IPS DF 6.9 (cell line): ENCODE data around the gene EFEMP1.

Experiments used
- DNase-seq: peaks from one replicate; pipeline ENCODE4 v3.0.0-alpha.2; 2013; ENCODE audit warnings: low read depth, low spot score
- H3K27ac ChIP-seq: one replicate; pipeline ENCODE4 v1.5.1; 2013; ENCODE audit warnings: low read length, control low read depth
- H3K27me3 ChIP-seq: 2 replicates; pipeline ENCODE4 v1.6.1; 2013; ENCODE audit warnings: mild to moderate bottlenecking, low read length; ENCODE audit not compliant: control insufficient read depth, insufficient read depth
- H3K36me3 ChIP-seq: 2 replicates; pipeline ENCODE4 v1.6.1; 2013; ENCODE audit warnings: low read length; ENCODE audit not compliant: control insufficient read depth, insufficient read depth
- H3K4me1 ChIP-seq: 2 replicates; pipeline ENCODE4 v1.6.1; 2013; ENCODE audit warnings: low read length; ENCODE audit not compliant: control insufficient read depth, insufficient read depth
- H3K4me3 ChIP-seq: 2 replicates; pipeline ENCODE4 v1.5.1; 2013; ENCODE audit warnings: mild to moderate bottlenecking, low read length
- H3K9me3 ChIP-seq: 2 replicates; pipeline ENCODE4 v1.6.1; 2013; ENCODE audit warnings: low read length, inconsistent platforms; ENCODE audit not compliant: control insufficient read depth, insufficient read depth
- whole genome bisulfite sequencing: extraction: QIAGEN DNeasy Blood & Tissue Kit; methylation state at CpG from one replicate; pipeline ENCODE4 v1.1.7; 2013; ENCODE audit warnings: mixed read lengths, missing lambda C conversion rate; ENCODE audit not compliant: insufficient read length, insufficient coverage; 5-methylcytosine and 5-hydroxymethylcytosine counted together

The EFEMP1 gene

GRCh38 chr2:55885127-55885943 lies 38.2 kb downstream of the EFEMP1 start:
- no peak for DNase-seq
- Histone ChIP-seq H3K4me1 (peaks cover 1% of the 10 kb centered on the region; the same call in 1 of the 2 replicates), H3K9me3 (no peaks in the 10 kb centered on the region), H3K4me3 (no peak overlapping the region), H3K27me3 (no peaks in the 10 kb centered on the region), H3K27ac (no peak overlapping the region), H3K36me3 (no peaks in the 10 kb centered on the region)
- no CpG with 5 or more reads among the region's 11 CpGs for WGBS

GRCh38 chr2:55883829-55884228 lies 39.8 kb downstream of the EFEMP1 start:
- H3K27ac ChIP-seq: no peak overlapping the region
- H3K9me3 ChIP-seq: no peaks in the 10 kb centered on the region
- no peak for DNase-seq
- WGBS: no CpG with 5 or more reads among the region's 1 CpG
- no peak overlapping the region for H3K4me3 ChIP-seq
- H3K4me1 ChIP-seq: peaks cover 1% of the 10 kb centered on the region; the same call in 1 of the 2 replicates
- no peaks in the 10 kb centered on the region for H3K27me3 ChIP-seq
- H3K36me3 ChIP-seq: no peaks in the 10 kb centered on the region

GRCh38 chr2:55883357-55883756 lies 40.2 kb downstream of the EFEMP1 start:
- Histone ChIP-seq H3K9me3 (no peaks in the 10 kb centered on the region), H3K27ac (no peak overlapping the region), H3K4me3 (no peak overlapping the region), H3K27me3 (no peaks in the 10 kb centered on the region), H3K36me3 (no peaks in the 10 kb centered on the region), H3K4me1 (peaks cover 1% of the 10 kb centered on the region; the same call in 1 of the 2 replicates)
- WGBS: no CpG with 5 or more reads among the region's 3 CpGs
- no peak for DNase-seq

- peaks cover under 1% of the 10 kb centered on the region; the same call in 1 of the 2 replicates for H3K4me1 ChIP-seq
- WGBS: 100% methylated on average over 1 of the region's 4 CpGs
- no peaks in the 10 kb centered on the region for H3K9me3 ChIP-seq
- no peak for DNase-seq
- no peaks in the 10 kb centered on the region for H3K36me3 ChIP-seq
- H3K4me3 ChIP-seq: no peak overlapping the region
- no peaks in the 10 kb centered on the region for H3K27me3 ChIP-seq
- H3K27ac ChIP-seq: no peak overlapping the region
These were observed 40.6 kb downstream of the EFEMP1 start for GRCh38 chr2:55882954-55883353.

- no peak overlapping the region for H3K4me3 ChIP-seq
- no peaks in the 10 kb centered on the region for H3K27me3 ChIP-seq
- no peaks in the 10 kb centered on the region for H3K36me3 ChIP-seq
- no peak for DNase-seq
- WGBS: no CpG with 5 or more reads among the region's 6 CpGs
- no peak overlapping the region for H3K27ac ChIP-seq
- no peaks in the 10 kb centered on the region for H3K9me3 ChIP-seq
- H3K4me1 ChIP-seq: no peaks in the 10 kb centered on the region
These were observed 43.0 kb downstream of the EFEMP1 start for GRCh38 chr2:55880416-55881143.

- WGBS: no CpG with 5 or more reads among the region's 3 CpGs
- Histone ChIP-seq H3K9me3 (no peaks in the 10 kb centered on the region), H3K4me1 (no peaks in the 10 kb centered on the region), H3K36me3 (no peaks in the 10 kb centered on the region), H3K4me3 (no peak overlapping the region), H3K27me3 (no peaks in the 10 kb centered on the region), H3K27ac (no peak overlapping the region)
- no peak for DNase-seq
These were observed 43.6 kb downstream of the EFEMP1 start for GRCh38 chr2:55879976-55880375.

- no peaks in the 10 kb centered on the region for H3K27me3 ChIP-seq
- H3K4me1 ChIP-seq: no peaks in the 10 kb centered on the region
- no CpG with 5 or more reads among the region's 2 CpGs for WGBS
- H3K4me3 ChIP-seq: no peak overlapping the region
- H3K9me3 ChIP-seq: no peaks in the 10 kb centered on the region
- H3K36me3 ChIP-seq: no peaks in the 10 kb centered on the region
- H3K27ac ChIP-seq: no peak overlapping the region
- no peak for DNase-seq
These were observed 46.5 kb downstream of the EFEMP1 start for GRCh38 chr2:55877087-55877436.

- H3K27me3 ChIP-seq: no peaks in the 10 kb centered on the region
- no CpG with 5 or more reads among the region's 6 CpGs for WGBS
- no peaks in the 10 kb centered on the region for H3K4me1 ChIP-seq
- no peak overlapping the region for H3K27ac ChIP-seq
- H3K9me3 ChIP-seq: no peaks in the 10 kb centered on the region
- DNase-seq: no peak
- no peaks in the 10 kb centered on the region for H3K36me3 ChIP-seq
- no peak overlapping the region for H3K4me3 ChIP-seq
These were observed 47.0 kb downstream of the EFEMP1 start for GRCh38 chr2:55876429-55877086.

GRCh38 chr2:55875434-55876135 lies 48.0 kb downstream of the EFEMP1 start:
- no peaks in the 10 kb centered on the region for H3K27me3 ChIP-seq
- H3K9me3 ChIP-seq: no peaks in the 10 kb centered on the region
- H3K4me3 ChIP-seq: no peak overlapping the region
- H3K36me3 ChIP-seq: no peaks in the 10 kb centered on the region
- H3K4me1 ChIP-seq: no peaks in the 10 kb centered on the region
- DNase-seq: no peak
- WGBS: no CpG with 5 or more reads among the region's 4 CpGs
- H3K27ac ChIP-seq: no peak overlapping the region

GRCh38 chr2:55874338-55874737 lies 49.2 kb downstream of the EFEMP1 start:
- no peak for DNase-seq
- no peaks in the 10 kb centered on the region for H3K36me3 ChIP-seq
- no peaks in the 10 kb centered on the region for H3K9me3 ChIP-seq
- H3K27ac ChIP-seq: no peak overlapping the region
- H3K4me3 ChIP-seq: no peak overlapping the region
- no peaks in the 10 kb centered on the region for H3K4me1 ChIP-seq
- no CpG with 5 or more reads among the region's 2 CpGs for WGBS
- no peaks in the 10 kb centered on the region for H3K27me3 ChIP-seq
